PC-3 (cell line): ENCODE results near the gene DPF3. TPM values are rescaled to one million over a fixed set of nuclear protein-coding genes. Genes with fewer than 3 reads are reported as not detected.
A peak's percentile ranks its signal among the peaks of the same experiment; 100 is the strongest.

Experiments used
- ATAC-seq: fragments of 200-7000 bp; cut with Tn5 transposase; 2 replicates; pipeline ENCODE4 v1.9.1; 2020; ENCODE audit warnings: mild to moderate bottlenecking, moderate library complexity
- BruUV-seq: library from RNA; stranded (reverse); fragments of 400-500 nt; replicated peaks from 2 replicates; lab custom pipeline; 2021; lab: Mats Ljungman, UMichigan
- CTCF ChIA-PET: fragments of 300-600 bp; sonication (Branson Sonifier 250); formaldehyde crosslinking; loops from one replicate; lab custom pipeline; 2022; ENCODE audit warnings: antibody characterized with exemption; lab: Charles Lee
- POLR2A ChIA-PET: fragments of 300-600 bp; sonication (Branson Sonifier 250); formaldehyde crosslinking; loops from one replicate; lab custom pipeline; 2022; ENCODE audit warnings: antibody characterized with exemption; ENCODE audit not compliant: unreplicated experiment; lab: Charles Lee
- DNase-seq: peaks from one replicate; pipeline ENCODE4 v3.0.0-alpha.2; 2015
- H2AFZ ChIP-seq: fragments of 300-600 bp; sonication (generic); 2 replicates; pipeline ENCODE4 v1.6.0; 2016; ENCODE audit warnings: antibody characterized with exemption, low read length
- H3F3A ChIP-seq: fragments of 300-600 bp; sonication (generic); one replicate; pipeline ENCODE4 v1.6.0; 2017; ENCODE audit warnings: antibody characterized with exemption, low read length, control low read depth, mild to moderate bottlenecking; ENCODE audit not compliant: unreplicated experiment
- H3K27ac ChIP-seq: fragments of 300-600 bp; sonication (generic); 2 replicates; pipeline ENCODE4 v1.5.1; 2016; ENCODE audit warnings: mild to moderate bottlenecking, low read length
- H3K27me3 ChIP-seq: fragments of 300-600 bp; sonication (generic); 2 replicates; pipeline ENCODE4 v1.6.1; 2016; ENCODE audit warnings: low read length, mixed read lengths
- H3K36me3 ChIP-seq: fragments of 300-600 bp; sonication (generic); 2 replicates; pipeline ENCODE4 v1.6.1; 2016; ENCODE audit warnings: low read depth, mixed run types, low read length, mixed read lengths
- H3K4me1 ChIP-seq: fragments of 300-600 bp; sonication (generic); 2 replicates; pipeline ENCODE4 v1.5.1; 2016; ENCODE audit warnings: low read length; ENCODE audit not compliant: insufficient read depth
- H3K4me2 ChIP-seq: fragments of 300-600 bp; sonication (generic); 2 replicates; pipeline ENCODE4 v1.6.0; 2016; ENCODE audit warnings: low read length
- H3K4me3 ChIP-seq: fragments of 300-600 bp; sonication (generic); 2 replicates; pipeline ENCODE4 v1.5.1; 2016; ENCODE audit warnings: mild to moderate bottlenecking, low read length, mixed read lengths
- H3K79me2 ChIP-seq: fragments of 300-600 bp; sonication (generic); 2 replicates; pipeline ENCODE4 v1.6.1; 2017; ENCODE audit warnings: low read length, mixed read lengths
- H3K9ac ChIP-seq: fragments of 300-600 bp; sonication (generic); 2 replicates; pipeline ENCODE4 v1.6.0; 2016; ENCODE audit warnings: mild to moderate bottlenecking, low read length
- H3K9me2 ChIP-seq: fragments of 300-600 bp; sonication (generic); replicated peaks from 2 replicates; pipeline ENCODE4 v1.6.1; 2016; ENCODE audit warnings: mixed run types, low read length, mixed read lengths
- H3K9me3 ChIP-seq: fragments of 300-600 bp; sonication (generic); 2 replicates; pipeline ENCODE4 v1.6.1; 2016; ENCODE audit warnings: low read length, mixed read lengths
- H4K20me1 ChIP-seq: fragments of 300-600 bp; sonication (generic); 2 replicates; pipeline ENCODE4 v1.6.1; 2016; ENCODE audit warnings: low read length, mixed read lengths
- CTCF ChIP-seq: fragments of 300-600 bp; sonication (generic); conservative IDR thresholded peaks from 2 replicates; pipeline ENCODE4 v1.5.1; 2017; ENCODE audit warnings: antibody characterized with exemption, low read depth, mild to moderate bottlenecking, low read length
- EZH2 ChIP-seq: fragments of 300-600 bp; sonication (generic); IDR thresholded peaks from one replicate; pipeline ENCODE4 v1.6.1; 2017; ENCODE audit warnings: antibody characterized with exemption, mild to moderate bottlenecking, low read length; ENCODE audit not compliant: unreplicated experiment
- EZH2phosphoT487 ChIP-seq: fragments of 300-600 bp; sonication (generic); IDR thresholded peaks from 2 replicates; pipeline ENCODE4 v1.6.1; 2018; ENCODE audit warnings: mild to moderate bottlenecking, antibody characterized with exemption, low read length, borderline replicate concordance
- intact Hi-C: fragments of 100-400 bp; cut with micrococcal nuclease; formaldehyde crosslinking; loops from 2 replicates; pipeline ENCODE4 v1.9.0; 2023
- total RNA-seq: library from RNA; depleted of rRNA; stranded (reverse); fragments of >200 nt; gene quantifications from 2 replicates; pipeline ENCODE4 v1.2.3, GENCODE V29; 2014

DPF3 gene
- total RNA-seq, 1 experiment from 2014 or later = 16.6 TPM

- ChIA-PET CTCF (no interaction called here), POLR2A (no interaction called here)
- no peaks in the 10 kb centered on the region for H3K27me3 ChIP-seq
- no peaks in the 10 kb centered on the region for H3F3A ChIP-seq
- H2AFZ ChIP-seq = no peak overlapping the region
- no peaks in the 10 kb centered on the region for H3K9me2 ChIP-seq
- H3K79me2 ChIP-seq = no peaks in the 10 kb centered on the region
- no peaks in the 10 kb centered on the region for H4K20me1 ChIP-seq
- peak; percentile 7; the same call in 1 of the 2 replicates for ATAC-seq
- H3K36me3 ChIP-seq = no peaks in the 10 kb centered on the region
- H3K9ac ChIP-seq = no peak overlapping the region
- peaks cover 24% of the 10 kb centered on the region for H3K4me1 ChIP-seq
- intact Hi-C loops = no loop called here
- no peak overlapping the region for H3K4me3 ChIP-seq
- H3K9me3 ChIP-seq = 0 out of 2 replicates have a peak, but pooled peaks cover 5% of the 10 kb centered on the region
- TF ChIP-seq EZH2 (no peak), CTCF (no peak), EZH2phosphoT487 (no peak)
- DNase-seq = peak; percentile 27
- no peak overlapping the region for H3K27ac ChIP-seq
- BruUV-seq = no TSS peak
- H3K4me2 ChIP-seq = no peak overlapping the region
These were observed 274.8 kb downstream of the DPF3 start for GRCh38 chr14:72619111-72619571.

- no peak overlapping the region for H3K4me3 ChIP-seq
- no peaks in the 10 kb centered on the region for H3K36me3 ChIP-seq
- H3K4me2 ChIP-seq = no peak overlapping the region
- ATAC-seq (no peak), DNase-seq (no peak)
- TF ChIP-seq EZH2 (no peak), CTCF (no peak), EZH2phosphoT487 (no peak)
- intact Hi-C loops = no loop called here
- peaks cover 24% of the 10 kb centered on the region for H3K4me1 ChIP-seq
- no peaks in the 10 kb centered on the region for H3K9me2 ChIP-seq
- ChIA-PET CTCF (no interaction called here), POLR2A (no interaction called here)
- no peaks in the 10 kb centered on the region for H3F3A ChIP-seq
- H4K20me1 ChIP-seq = no peaks in the 10 kb centered on the region
- H3K27ac ChIP-seq = no peak overlapping the region
- no peaks in the 10 kb centered on the region for H3K27me3 ChIP-seq
- H3K9ac ChIP-seq = no peak overlapping the region
- 0 out of 2 replicates have a peak, but pooled peaks cover 2% of the 10 kb centered on the region for H3K9me3 ChIP-seq
- no peak overlapping the region for H2AFZ ChIP-seq
- no peaks in the 10 kb centered on the region for H3K79me2 ChIP-seq
- no TSS peak for BruUV-seq
These were observed 275.5 kb downstream of the DPF3 start for GRCh38 chr14:72618424-72618823.

- ChIA-PET POLR2A (no interaction called here), CTCF (no interaction called here)
- Histone ChIP-seq H3K27me3 (no peaks in the 10 kb centered on the region), H3K4me2 (no peak overlapping the region), H4K20me1 (no peaks in the 10 kb centered on the region), H2AFZ (no peak overlapping the region), H3K4me3 (no peak overlapping the region), H3K79me2 (no peaks in the 10 kb centered on the region), H3K9me2 (no peaks in the 10 kb centered on the region), H3K4me1 (peaks cover 29% of the 10 kb centered on the region), H3K36me3 (no peaks in the 10 kb centered on the region), H3K9ac (no peak overlapping the region), H3K27ac (no peak overlapping the region), H3K9me3 (no peaks in the 10 kb centered on the region), H3F3A (no peaks in the 10 kb centered on the region)
- DNase-seq (no peak), ATAC-seq (no peak)
- intact Hi-C loops = no loop called here
- no TSS peak for BruUV-seq
- TF ChIP-seq EZH2 = no peak
- no peak for TF ChIP-seq CTCF
- no peak for TF ChIP-seq EZH2phosphoT487
These were observed 276.4 kb downstream of the DPF3 start for GRCh38 chr14:72617391-72618031.
